ENCODE data around the gene FRYL.

DNA sequence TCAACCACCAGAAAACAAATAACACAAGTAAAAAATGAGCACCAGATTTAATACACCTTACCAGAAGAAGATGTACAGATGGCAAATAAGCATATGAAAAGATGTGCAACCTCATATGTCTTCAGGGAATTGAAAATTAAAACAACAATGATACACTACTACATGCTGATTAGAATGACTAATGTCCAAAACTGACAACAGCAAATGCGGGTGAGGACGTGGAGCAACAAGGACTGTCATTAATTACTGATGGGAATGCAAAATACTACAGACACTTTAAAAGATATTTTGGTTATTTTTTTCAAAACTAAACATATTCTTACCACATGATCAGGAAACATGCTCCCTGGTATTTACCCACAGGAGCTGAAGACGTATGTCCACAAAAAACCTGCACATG lies 140.3 kb downstream of the FRYL start:
- TF ChIP-seq, protein P1, sequence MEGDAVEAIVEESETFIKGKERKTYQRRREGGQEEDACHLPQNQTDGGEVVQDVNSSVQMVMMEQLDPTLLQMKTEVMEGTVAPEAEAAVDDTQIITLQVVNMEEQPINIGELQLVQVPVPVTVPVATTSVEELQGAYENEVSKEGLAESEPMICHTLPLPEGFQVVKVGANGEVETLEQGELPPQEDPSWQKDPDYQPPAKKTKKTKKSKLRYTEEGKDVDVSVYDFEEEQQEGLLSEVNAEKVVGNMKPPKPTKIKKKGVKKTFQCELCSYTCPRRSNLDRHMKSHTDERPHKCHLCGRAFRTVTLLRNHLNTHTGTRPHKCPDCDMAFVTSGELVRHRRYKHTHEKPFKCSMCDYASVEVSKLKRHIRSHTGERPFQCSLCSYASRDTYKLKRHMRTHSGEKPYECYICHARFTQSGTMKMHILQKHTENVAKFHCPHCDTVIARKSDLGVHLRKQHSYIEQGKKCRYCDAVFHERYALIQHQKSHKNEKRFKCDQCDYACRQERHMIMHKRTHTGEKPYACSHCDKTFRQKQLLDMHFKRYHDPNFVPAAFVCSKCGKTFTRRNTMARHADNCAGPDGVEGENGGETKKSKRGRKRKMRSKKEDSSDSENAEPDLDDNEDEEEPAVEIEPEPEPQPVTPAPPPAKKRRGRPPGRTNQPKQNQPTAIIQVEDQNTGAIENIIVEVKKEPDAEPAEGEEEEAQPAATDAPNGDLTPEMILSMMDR (conservative IDR thresholded peaks at IDR 0.05; ENCODE audit: low read depth, low read length) = no peak
- TF ChIP-seq EZH2 (IDR thresholded peaks at IDR 0.05; ENCODE audit: low read length, unreplicated experiment) (no peak), EZH2phosphoT487 (IDR thresholded peaks at IDR 0.05; ENCODE audit: borderline replicate concordance, low read length) (no peak)

Measured in PC-3 (cell line).